Measurements from ENCODE around the gene REN. TPM values are rescaled to one million over a fixed set of nuclear protein-coding genes. Genes with fewer than 3 reads are reported as not detected.

The REN gene
- total RNA-seq, 1 donor from 2014 or later, result not detected

DNA sequence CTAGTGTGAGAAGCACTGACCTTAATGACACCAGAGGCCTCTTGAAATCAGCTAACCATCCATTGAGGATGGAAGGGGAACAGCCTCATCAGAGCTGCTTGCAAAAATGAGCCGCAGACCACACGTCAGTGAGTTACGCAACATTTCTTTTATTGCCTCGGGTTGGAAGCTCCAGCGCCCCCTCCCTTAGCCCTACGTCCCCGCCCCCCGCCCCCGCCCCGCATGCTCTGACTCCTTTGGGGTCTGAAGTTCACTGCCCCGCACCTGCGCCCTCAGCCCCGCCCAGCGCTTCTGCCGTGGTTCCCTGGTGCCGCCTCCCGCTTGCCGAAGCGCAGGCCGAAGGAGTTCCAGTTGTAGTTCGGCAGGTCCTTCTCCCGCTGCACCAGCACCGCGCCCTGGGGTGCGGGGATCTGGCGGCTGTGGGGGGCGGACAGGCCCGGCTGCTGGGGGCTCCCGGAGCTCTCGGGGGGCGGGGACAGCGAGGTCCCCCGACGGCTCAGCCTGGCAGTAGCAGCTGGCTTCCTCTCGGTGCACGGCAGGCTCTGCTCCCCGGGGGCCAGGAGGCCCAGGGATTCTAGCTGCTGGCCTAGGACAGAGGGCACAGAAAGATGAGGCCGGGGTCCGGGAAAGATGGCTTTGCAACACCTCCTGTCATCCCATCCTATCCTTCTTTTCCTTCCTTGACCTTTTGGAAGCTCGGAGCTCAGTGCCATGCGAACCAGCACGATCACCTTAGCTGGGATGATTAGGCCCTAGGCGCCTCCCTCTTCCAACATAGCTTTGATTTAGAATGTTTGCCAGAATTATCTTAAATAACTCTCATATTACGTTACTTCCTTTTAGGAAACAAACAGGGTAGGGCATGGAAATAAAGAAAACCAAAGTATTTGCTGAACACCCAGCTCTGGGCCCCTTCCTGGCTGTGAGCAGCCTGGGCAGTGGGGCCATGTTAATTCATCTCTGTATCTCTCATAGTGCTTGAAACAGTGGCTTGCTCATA, 24.4 kb upstream of the REN start:
- TF ChIP-seq, protein P1, sequence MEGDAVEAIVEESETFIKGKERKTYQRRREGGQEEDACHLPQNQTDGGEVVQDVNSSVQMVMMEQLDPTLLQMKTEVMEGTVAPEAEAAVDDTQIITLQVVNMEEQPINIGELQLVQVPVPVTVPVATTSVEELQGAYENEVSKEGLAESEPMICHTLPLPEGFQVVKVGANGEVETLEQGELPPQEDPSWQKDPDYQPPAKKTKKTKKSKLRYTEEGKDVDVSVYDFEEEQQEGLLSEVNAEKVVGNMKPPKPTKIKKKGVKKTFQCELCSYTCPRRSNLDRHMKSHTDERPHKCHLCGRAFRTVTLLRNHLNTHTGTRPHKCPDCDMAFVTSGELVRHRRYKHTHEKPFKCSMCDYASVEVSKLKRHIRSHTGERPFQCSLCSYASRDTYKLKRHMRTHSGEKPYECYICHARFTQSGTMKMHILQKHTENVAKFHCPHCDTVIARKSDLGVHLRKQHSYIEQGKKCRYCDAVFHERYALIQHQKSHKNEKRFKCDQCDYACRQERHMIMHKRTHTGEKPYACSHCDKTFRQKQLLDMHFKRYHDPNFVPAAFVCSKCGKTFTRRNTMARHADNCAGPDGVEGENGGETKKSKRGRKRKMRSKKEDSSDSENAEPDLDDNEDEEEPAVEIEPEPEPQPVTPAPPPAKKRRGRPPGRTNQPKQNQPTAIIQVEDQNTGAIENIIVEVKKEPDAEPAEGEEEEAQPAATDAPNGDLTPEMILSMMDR (IDR thresholded peaks at IDR 0.05; ENCODE audit: unreplicated experiment), result no peak
- Mint-ChIP-seq H3K27ac (no peak overlapping the region), H3K9me3 (ENCODE audit: low read depth) (no peaks in the 10 kb centered on the region), H3K36me3 (ENCODE audit: insufficient read depth) (no peaks in the 10 kb centered on the region), H3K4me1 (ENCODE audit: low read depth) (peaks cover 6% of the 10 kb centered on the region), H3K4me3 (ENCODE audit: low read depth) (peak overlapping the region; percentile 44), H3K27me3 (peaks cover 80% of the 10 kb centered on the region)
- DNase-seq (ENCODE audit: low spot score, unreplicated experiment), result peak; percentile 39

DNA sequence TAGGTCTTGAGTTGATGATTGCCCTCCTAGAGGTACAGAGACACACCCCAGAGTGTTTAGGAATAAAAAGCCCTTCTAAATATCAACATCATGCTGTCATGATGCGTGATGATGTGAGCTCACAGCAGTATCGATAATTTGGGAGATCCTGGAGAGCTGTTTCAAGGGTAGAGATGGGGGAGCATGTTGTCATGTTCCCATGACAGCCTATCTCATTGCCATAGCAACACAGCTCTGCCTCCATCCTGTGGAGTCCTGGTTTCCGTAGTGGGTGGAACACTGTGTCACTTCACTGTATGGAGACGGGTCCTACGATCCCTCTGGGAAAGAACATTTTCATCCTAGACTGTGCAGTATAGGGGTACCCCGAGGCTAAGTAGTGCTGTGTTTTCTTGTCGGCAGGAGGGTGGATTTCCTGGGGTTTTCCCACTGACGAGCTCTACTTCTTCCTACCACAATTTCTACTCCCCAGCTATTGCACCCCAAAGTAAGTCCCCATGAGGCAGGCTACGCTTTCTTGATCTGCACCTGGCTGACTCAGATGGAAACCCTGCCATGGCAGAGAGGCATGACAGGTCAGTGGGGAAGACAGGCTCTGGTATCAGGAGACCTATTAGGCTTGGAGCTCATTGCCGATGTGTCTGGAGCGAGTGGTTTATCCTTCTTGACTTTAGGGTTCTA, 23.0 kb upstream of the REN start:
- TF ChIP-seq, protein P1 (IDR thresholded peaks at IDR 0.05; ENCODE audit: unreplicated experiment), result no peak
- Mint-ChIP-seq H3K4me1 (ENCODE audit: low read depth) (peaks cover 6% of the 10 kb centered on the region), H3K9me3 (ENCODE audit: low read depth) (no peaks in the 10 kb centered on the region), H3K27me3 (peaks cover 66% of the 10 kb centered on the region), H3K4me3 (ENCODE audit: low read depth) (peak overlapping the region; percentile 12), H3K27ac (no peak overlapping the region), H3K36me3 (ENCODE audit: insufficient read depth) (no peaks in the 10 kb centered on the region)
- DNase-seq (ENCODE audit: low spot score, unreplicated experiment), result no peak

DNA sequence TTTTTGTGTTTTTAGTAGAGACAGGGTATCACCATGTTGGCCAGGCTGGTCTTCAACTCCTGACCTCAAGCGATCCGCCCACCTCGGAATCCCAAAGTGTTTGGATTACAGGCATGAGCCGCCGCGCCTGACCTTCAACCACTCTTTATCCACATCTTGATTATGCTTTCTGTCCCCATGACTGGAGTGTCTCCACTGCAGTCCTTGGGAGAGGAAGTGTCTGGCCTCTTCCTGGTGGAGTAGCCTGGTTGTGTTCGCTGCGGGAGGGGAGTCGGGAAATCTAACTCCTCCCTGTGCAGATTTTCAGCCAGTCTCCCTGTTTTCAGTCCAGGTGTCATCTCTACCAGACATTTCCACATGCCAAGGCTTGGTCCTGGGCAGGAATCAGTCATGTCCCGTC, 20.5 kb upstream of the REN start:
- H3K27ac Mint-ChIP-seq, result no peak overlapping the region
- peaks cover 47% of the 10 kb centered on the region for H3K27me3 Mint-ChIP-seq
- no peaks in the 10 kb centered on the region for H3K9me3 Mint-ChIP-seq (ENCODE audit: low read depth)
- no peak for DNase-seq (ENCODE audit: low spot score, unreplicated experiment)
- TF ChIP-seq, protein P1 (IDR thresholded peaks at IDR 0.05; ENCODE audit: unreplicated experiment), result no peak
- H3K36me3 Mint-ChIP-seq (ENCODE audit: insufficient read depth), result no peaks in the 10 kb centered on the region
- peaks cover 6% of the 10 kb centered on the region for H3K4me1 Mint-ChIP-seq (ENCODE audit: low read depth)
- H3K4me3 Mint-ChIP-seq (ENCODE audit: low read depth), result no peak overlapping the region

DNA sequence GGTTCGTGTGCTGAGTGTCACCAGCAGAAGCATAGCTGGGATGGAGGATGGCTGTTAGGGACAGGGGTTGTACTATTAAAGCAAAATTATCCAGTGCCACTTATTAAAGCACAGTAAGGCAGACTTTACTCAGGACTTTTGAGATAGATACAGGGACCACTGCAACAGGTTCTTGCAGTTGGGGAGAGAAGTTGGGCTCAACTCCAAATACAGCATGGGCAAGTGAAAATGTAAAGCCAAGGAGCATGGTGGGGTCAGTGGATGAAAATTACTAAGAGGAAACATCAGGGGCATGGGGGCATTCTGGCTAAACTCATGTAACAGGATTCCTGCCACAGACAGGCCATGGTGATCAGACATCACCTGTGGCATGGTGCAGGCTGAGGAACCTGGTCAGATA, 15.0 kb upstream of the REN start:
- Mint-ChIP-seq H3K27me3 (peaks cover 14% of the 10 kb centered on the region), H3K9me3 (ENCODE audit: low read depth) (no peaks in the 10 kb centered on the region), H3K4me1 (ENCODE audit: low read depth) (no peaks in the 10 kb centered on the region), H3K4me3 (ENCODE audit: low read depth) (no peak overlapping the region), H3K36me3 (ENCODE audit: insufficient read depth) (no peaks in the 10 kb centered on the region), H3K27ac (no peak overlapping the region)
- TF ChIP-seq, protein P1 (IDR thresholded peaks at IDR 0.05; ENCODE audit: unreplicated experiment), result no peak
- no peak for DNase-seq (ENCODE audit: low spot score, unreplicated experiment)

DNA sequence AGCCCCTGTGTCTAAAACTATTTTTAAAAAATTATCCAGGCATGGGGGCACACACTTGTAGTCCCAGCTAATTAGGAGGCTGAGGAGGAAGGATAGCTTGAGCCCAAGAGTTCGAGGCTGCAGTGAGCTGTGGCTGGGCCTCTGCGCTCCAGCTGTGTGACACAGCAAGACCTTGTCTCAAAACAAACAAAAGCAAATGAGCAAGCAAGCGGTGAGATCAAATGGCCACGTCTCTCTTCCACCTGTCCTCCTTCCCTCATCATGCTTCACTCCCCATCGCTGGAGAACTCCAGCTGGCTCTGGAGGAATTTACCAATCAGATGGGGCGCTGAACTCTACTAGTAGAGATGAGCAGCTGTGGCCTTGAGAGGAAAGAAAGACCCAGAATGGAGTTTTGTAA, 14.0 kb upstream of the REN start:
- no peak for DNase-seq (ENCODE audit: low spot score, unreplicated experiment)
- no peak overlapping the region for H3K27ac Mint-ChIP-seq
- H3K4me3 Mint-ChIP-seq (ENCODE audit: low read depth), result no peak overlapping the region
- no peaks in the 10 kb centered on the region for H3K4me1 Mint-ChIP-seq (ENCODE audit: low read depth)
- H3K27me3 Mint-ChIP-seq, result peaks cover 14% of the 10 kb centered on the region
- no peaks in the 10 kb centered on the region for H3K9me3 Mint-ChIP-seq (ENCODE audit: low read depth)
- H3K36me3 Mint-ChIP-seq (ENCODE audit: insufficient read depth), result no peaks in the 10 kb centered on the region
- TF ChIP-seq, protein P1 (IDR thresholded peaks at IDR 0.05; ENCODE audit: unreplicated experiment), result no peak
